GM04503 (cell line): ENCODE results near the gene ENAH.

ENCODE experiments used
- DNase-seq: peaks from one replicate; pipeline ENCODE4 v3.0.0-alpha.2; 2012; ENCODE audit warnings: low read depth

ENAH gene

GRCh38 chr1:225453797-225454648 lies 198.9 kb downstream of the ENAH start:
- DNase-seq: no peak

- DNase-seq: no peak
These were observed 200.9 kb downstream of the ENAH start for GRCh38 chr1:225451840-225452515.

- DNase-seq: no peak
These were observed 201.6 kb downstream of the ENAH start for GRCh38 chr1:225451340-225451739.

GRCh38 chr1:225450491-225451191 lies 202.3 kb downstream of the ENAH start:
- DNase-seq: no peak

- DNase-seq: no peak
These were observed 203.1 kb downstream of the ENAH start for GRCh38 chr1:225449774-225450173.

GRCh38 chr1:225449261-225449660 lies 203.7 kb downstream of the ENAH start:
- no peak for DNase-seq

GRCh38 chr1:225448146-225448805 lies 204.6 kb downstream of the ENAH start:
- DNase-seq: no peak

GRCh38 chr1:225447650-225448089 lies 205.3 kb downstream of the ENAH start:
- DNase-seq: no peak

GRCh38 chr1:225446981-225447615 lies 205.8 kb downstream of the ENAH start:
- DNase-seq: no peak

- DNase-seq: no peak
These were observed 206.3 kb downstream of the ENAH start for GRCh38 chr1:225446595-225446960.

GRCh38 chr1:225445639-225446594 lies 207.0 kb downstream of the ENAH start:
- no peak for DNase-seq

GRCh38 chr1:225442123-225442505 lies 210.8 kb downstream of the ENAH start:
- no peak for DNase-seq

- no peak for DNase-seq
These were observed 211.4 kb downstream of the ENAH start for GRCh38 chr1:225441314-225442122.

- no peak for DNase-seq
These were observed 212.3 kb downstream of the ENAH start for GRCh38 chr1:225440380-225441221.

GRCh38 chr1:225437710-225438437 lies 215.0 kb downstream of the ENAH start:
- no peak for DNase-seq
